HEK293 (cell line): ENCODE measurements around the gene PMP22.

Experiments used
- CTCF ChIA-PET: fragments of 350-600 bp; formaldehyde crosslinking; extraction: SDS; loops from one replicate; lab custom pipeline; 2021; ENCODE audit warnings: antibody characterized with exemption; lab: Yijun Ruan, JAX
- POLR2A ChIA-PET: fragments of 300-600 bp; formaldehyde crosslinking; extraction: SDS; loops from one replicate; lab custom pipeline; 2020; ENCODE audit warnings: antibody characterized with exemption, inconsistent platforms; lab: Yijun Ruan, JAX
- H3K27ac ChIP-seq: fragments of 200-500 bp; sonication (Bioruptor generic); 2 replicates; pipeline ENCODE4 v1.5.1; 2014; ENCODE audit warnings: low read depth, low read length, control low read depth, inconsistent platforms; ENCODE audit errors: extremely low read depth
- H3K36me3 ChIP-seq, 2 experiments: fragments of 200-500 bp in 1 of 2; sonication (Bioruptor generic) in 1 of 2; 1 replicate in 1 of 2; 2 replicates in 1 of 2; pipeline ENCODE4 v1.5.1; 2014 to 2017; ENCODE audit warnings: inconsistent platforms in 2 of 2, low read length in 2 of 2; ENCODE audit not compliant: control insufficient read depth in 2 of 2, insufficient read depth in 1 of 2
- H3K4me1 ChIP-seq: fragments of 200-500 bp; sonication (Bioruptor generic); 2 replicates; pipeline ENCODE4 v1.5.1; 2014; ENCODE audit warnings: mild to moderate bottlenecking, low read length, inconsistent platforms; ENCODE audit not compliant: control insufficient read depth, insufficient read depth
- H3K4me3 ChIP-seq: 2 replicates; pipeline ENCODE4 v1.5.1; 2011; ENCODE audit warnings: low read depth, mild to moderate bottlenecking, control low read depth, low read length, moderate library complexity
- H3K9me3 ChIP-seq: fragments of 200-500 bp; sonication (Bioruptor generic); 2 replicates; pipeline ENCODE4 v1.5.1; 2014; ENCODE audit warnings: low read depth, low read length, inconsistent platforms; ENCODE audit not compliant: control insufficient read depth, insufficient read depth
- FEZF1 ChIP-seq: fragments of 450-650 bp; formaldehyde crosslinking; IDR thresholded peaks from 2 replicates; pipeline ENCODE4 v1.5.1; 2016; ENCODE audit warnings: missing biosample characterization, missing genetic modification characterization
- GLI4 ChIP-seq: fragments of 450-650 bp; formaldehyde crosslinking; IDR thresholded peaks from 2 replicates; pipeline ENCODE4 v1.5.1; 2016; ENCODE audit warnings: missing biosample characterization, missing genetic modification characterization
- GLIS1 ChIP-seq: fragments of 450-650 bp; formaldehyde crosslinking; IDR thresholded peaks from 2 replicates; pipeline ENCODE4 v1.5.1; 2016; ENCODE audit warnings: missing biosample characterization, missing genetic modification characterization
- HOXA7 ChIP-seq: sonication (generic); formaldehyde crosslinking; IDR thresholded peaks from 2 replicates; pipeline ENCODE4 v1.8.1; 2022; ENCODE audit warnings: missing genetic modification reagents, borderline replicate concordance
- TRIM28 ChIP-seq: IDR thresholded peaks from 2 replicates; pipeline ENCODE4 v1.6.1; 2011; ENCODE audit warnings: low read length, control low read depth, borderline replicate concordance
- TSHZ1 ChIP-seq: fragments of 450-650 bp; formaldehyde crosslinking; IDR thresholded peaks from 2 replicates; pipeline ENCODE4 v1.5.1; 2016; ENCODE audit warnings: missing biosample characterization, missing genetic modification characterization, borderline replicate concordance
- YY2 ChIP-seq: fragments of 450-650 bp; formaldehyde crosslinking; IDR thresholded peaks from 2 replicates; pipeline ENCODE4 v1.5.1; 2016; ENCODE audit warnings: missing biosample characterization, missing genetic modification characterization
- ZBTB7A ChIP-seq: fragments of 450-650 bp; formaldehyde crosslinking; IDR thresholded peaks from 2 replicates; pipeline ENCODE4 v1.5.1; 2016; ENCODE audit warnings: low read depth, missing biosample characterization, missing genetic modification characterization
- ZNF19 ChIP-seq: fragments of 450-650 bp; formaldehyde crosslinking; IDR thresholded peaks from 2 replicates; pipeline ENCODE4; 2016; ENCODE audit warnings: missing biosample characterization, missing genetic modification characterization, low read depth
- ZNF248 ChIP-seq: fragments of 450-650 bp; formaldehyde crosslinking; IDR thresholded peaks from 2 replicates; pipeline ENCODE4 v1.5.1; 2017; ENCODE audit warnings: missing biosample characterization, missing genetic modification characterization
- ZNF311 ChIP-seq: fragments of 450-650 bp; formaldehyde crosslinking; IDR thresholded peaks from 2 replicates; pipeline ENCODE4 v1.5.1; 2017; ENCODE audit warnings: missing biosample characterization, missing genetic modification characterization, borderline replicate concordance
- ZNF473 ChIP-seq: fragments of 450-650 bp; formaldehyde crosslinking; IDR thresholded peaks from 2 replicates; pipeline ENCODE4 v1.5.1; 2017; ENCODE audit warnings: missing biosample characterization, missing genetic modification characterization
- ZNF510 ChIP-seq: fragments of 450-650 bp; formaldehyde crosslinking; IDR thresholded peaks from 2 replicates; pipeline ENCODE4 v1.5.1; 2018; ENCODE audit warnings: mild to moderate bottlenecking, missing genetic modification characterization, missing biosample characterization; ENCODE audit not compliant: insufficient replicate concordance
- ZNF561 ChIP-seq: fragments of 450-650 bp; IDR thresholded peaks from 2 replicates; pipeline ENCODE4 v1.5.1; 2018; ENCODE audit warnings: missing biosample characterization, missing genetic modification characterization, borderline replicate concordance
- ZNF585B ChIP-seq: fragments of 450-650 bp; formaldehyde crosslinking; IDR thresholded peaks from 2 replicates; pipeline ENCODE4 v1.5.1; 2016; ENCODE audit warnings: missing biosample characterization, missing genetic modification characterization
- ZNF658 ChIP-seq: fragments of 450-650 bp; formaldehyde crosslinking; IDR thresholded peaks from 2 replicates; pipeline ENCODE4; 2016; ENCODE audit warnings: missing biosample characterization, missing genetic modification characterization
- ZNF747 ChIP-seq: fragments of 450-650 bp; formaldehyde crosslinking; IDR thresholded peaks from 2 replicates; pipeline ENCODE4 v1.5.1; 2016; ENCODE audit warnings: missing biosample characterization, missing genetic modification characterization
- TF ChIP-seq, protein P1 (sequence below): fragments of 450-650 bp; formaldehyde crosslinking; IDR thresholded peaks from 2 replicates; pipeline ENCODE4 v1.5.1; 2017; ENCODE audit warnings: missing biosample characterization, missing genetic modification characterization
- TF ChIP-seq, protein P2 (sequence below): fragments of 450-650 bp; formaldehyde crosslinking; IDR thresholded peaks from 2 replicates; pipeline ENCODE4 v1.5.1; 2016; ENCODE audit warnings: missing biosample characterization, missing genetic modification characterization
- TF ChIP-seq, protein P3 (sequence below): fragments of 450-650 bp; formaldehyde crosslinking; IDR thresholded peaks from 2 replicates; pipeline ENCODE4 v1.5.1; 2016; ENCODE audit warnings: missing biosample characterization, missing genetic modification characterization

The PMP22 gene

DNA sequence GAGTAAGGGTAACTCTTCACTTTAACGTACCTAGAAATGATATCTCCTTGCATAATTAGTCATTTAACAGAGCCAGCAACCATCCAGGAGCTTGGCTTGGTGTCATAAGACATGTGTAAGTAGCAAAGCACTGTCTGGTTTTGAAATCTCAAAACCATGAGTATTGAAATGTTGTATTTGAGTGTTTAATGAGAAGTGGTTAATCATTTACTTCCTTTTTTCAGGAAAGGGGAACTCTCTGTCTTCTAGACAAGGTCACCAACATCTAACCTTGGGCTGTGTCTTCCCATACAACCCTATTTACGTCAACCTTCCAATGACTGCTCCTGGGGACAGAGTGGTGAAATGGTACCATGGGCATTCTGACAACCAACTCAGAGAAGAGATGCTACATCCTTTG is 27.1 kb downstream of the PMP22 start (continued):
- TF ChIP-seq TSHZ1 (tag by site-specific recombination) (no peak), ZNF311 (tag by site-specific recombination) (no peak), GLI4 (tag by site-specific recombination) (no peak), ZNF473 (no peak)
- TF ChIP-seq, protein P1, sequence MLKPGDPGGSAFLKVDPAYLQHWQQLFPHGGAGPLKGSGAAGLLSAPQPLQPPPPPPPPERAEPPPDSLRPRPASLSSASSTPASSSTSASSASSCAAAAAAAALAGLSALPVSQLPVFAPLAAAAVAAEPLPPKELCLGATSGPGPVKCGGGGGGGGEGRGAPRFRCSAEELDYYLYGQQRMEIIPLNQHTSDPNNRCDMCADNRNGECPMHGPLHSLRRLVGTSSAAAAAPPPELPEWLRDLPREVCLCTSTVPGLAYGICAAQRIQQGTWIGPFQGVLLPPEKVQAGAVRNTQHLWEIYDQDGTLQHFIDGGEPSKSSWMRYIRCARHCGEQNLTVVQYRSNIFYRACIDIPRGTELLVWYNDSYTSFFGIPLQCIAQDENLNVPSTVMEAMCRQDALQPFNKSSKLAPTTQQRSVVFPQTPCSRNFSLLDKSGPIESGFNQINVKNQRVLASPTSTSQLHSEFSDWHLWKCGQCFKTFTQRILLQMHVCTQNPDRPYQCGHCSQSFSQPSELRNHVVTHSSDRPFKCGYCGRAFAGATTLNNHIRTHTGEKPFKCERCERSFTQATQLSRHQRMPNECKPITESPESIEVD, result no peak

DNA sequence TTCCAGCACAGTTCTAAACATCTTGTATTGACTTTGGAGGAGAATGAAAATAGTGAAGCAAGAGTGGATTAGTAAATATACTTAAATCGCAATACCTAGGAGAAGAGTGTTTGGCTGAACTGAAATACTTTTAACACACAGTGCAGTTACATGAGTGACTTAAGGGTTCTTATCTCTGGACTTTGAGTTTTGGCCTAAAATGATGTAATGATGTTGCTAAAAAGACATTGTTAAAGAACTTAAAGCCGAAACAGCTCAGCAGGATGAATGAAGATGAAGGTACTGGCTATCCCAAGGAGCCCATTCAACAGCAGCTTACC is 28.1 kb downstream of the PMP22 start:
- TF ChIP-seq ZNF561 (tag by site-specific recombination), result no peak
- no peak for TF ChIP-seq GLIS1 (tag by site-specific recombination)
- no peak for TF ChIP-seq ZBTB7A (tag by site-specific recombination)
- no peak for TF ChIP-seq ZNF248 (tag by site-specific recombination)
- TF ChIP-seq ZNF585B, result no peak
- no peak for TF ChIP-seq ZNF473
- no peak for TF ChIP-seq TRIM28
- TF ChIP-seq ZNF510 (tag by site-specific recombination), result no peak
- no peak for TF ChIP-seq ZNF658 (tag by site-specific recombination)
- no peak for TF ChIP-seq ZNF747 (tag by site-specific recombination)
- TF ChIP-seq, protein P2, sequence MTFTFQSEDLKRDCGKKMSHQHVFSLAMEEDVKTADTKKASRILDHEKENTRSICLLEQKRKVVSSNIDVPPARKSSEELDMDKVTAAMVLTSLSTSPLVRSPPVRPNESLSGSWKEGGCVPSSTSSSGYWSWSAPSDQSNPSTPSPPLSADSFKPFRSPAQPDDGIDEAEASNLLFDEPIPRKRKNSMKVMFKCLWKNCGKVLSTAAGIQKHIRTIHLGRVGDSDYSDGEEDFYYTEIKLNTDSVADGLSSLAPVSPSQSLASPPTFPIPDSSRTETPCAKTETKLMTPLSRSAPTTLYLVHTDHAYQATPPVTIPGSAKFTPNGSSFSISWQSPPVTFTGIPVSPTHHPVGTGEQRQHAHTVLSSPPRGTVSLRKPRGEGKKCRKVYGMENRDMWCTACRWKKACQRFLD (tag by site-specific recombination), result no peak
- TF ChIP-seq ZNF19, result no peak
- TF ChIP-seq HOXA7 (CRISPR knock-in tag), result no peak
- TF ChIP-seq, protein P3, sequence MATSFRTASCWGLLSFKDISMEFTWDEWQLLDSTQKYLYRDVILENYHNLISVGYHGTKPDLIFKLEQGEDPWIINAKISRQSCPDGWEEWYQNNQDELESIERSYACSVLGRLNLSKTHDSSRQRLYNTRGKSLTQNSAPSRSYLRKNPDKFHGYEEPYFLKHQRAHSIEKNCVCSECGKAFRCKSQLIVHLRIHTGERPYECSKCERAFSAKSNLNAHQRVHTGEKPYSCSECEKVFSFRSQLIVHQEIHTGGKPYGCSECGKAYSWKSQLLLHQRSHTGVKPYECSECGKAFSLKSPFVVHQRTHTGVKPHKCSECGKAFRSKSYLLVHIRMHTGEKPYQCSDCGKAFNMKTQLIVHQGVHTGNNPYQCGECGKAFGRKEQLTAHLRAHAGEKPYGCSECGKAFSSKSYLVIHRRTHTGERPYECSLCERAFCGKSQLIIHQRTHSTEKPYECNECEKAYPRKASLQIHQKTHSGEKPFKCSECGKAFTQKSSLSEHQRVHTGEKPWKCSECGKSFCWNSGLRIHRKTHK (tag by site-specific recombination), result no peak
- no peak for TF ChIP-seq YY2 (tag by site-specific recombination)
- no peak for TF ChIP-seq FEZF1
- TF ChIP-seq, all 188 proteins: peak for 0
- ChIA-PET CTCF (interaction anchor here (0.6 to 2.5 kb wide), 7 partner anchors 11 to 1049 kb away, joined by 3 to 12 read pairs (median 5); no protein-coding TSS in a partner anchor), POLR2A (no interaction called here)
- Histone ChIP-seq H3K4me3 (no peak overlapping the region), H3K36me3 (peaks cover 0 to 17% of the 10 kb centered on the region in 2 experiments; a peak in 1 of 3 replicates), H3K9me3 (no peaks in the 10 kb centered on the region), H3K4me1 (peaks cover 6% of the 10 kb centered on the region; the same call in 1 of the 2 replicates), H3K27ac (no peak overlapping the region)
